AG09309 (cell line): ENCODE data around the gene CNN1.

Source experiments
- DNase-seq: peaks from one replicate; pipeline ENCODE4 v3.0.0-alpha.2; 2010; ENCODE audit warnings: low read depth
- H3K4me3 ChIP-seq: 2 replicates; pipeline ENCODE4 v1.5.1; 2011; ENCODE audit warnings: mild to moderate bottlenecking, low read depth, low read length, moderate library complexity; ENCODE audit not compliant: control insufficient read depth
- CTCF ChIP-seq: IDR thresholded peaks from 2 replicates; pipeline ENCODE4 v1.5.1; 2011; ENCODE audit warnings: mild to moderate bottlenecking, low read depth, low read length, inconsistent platforms; ENCODE audit not compliant: insufficient read depth, control insufficient read depth; ENCODE audit errors: missing control alignments

The CNN1 gene

GRCh38 chr19:11547929-11548700 lies 9.5 kb downstream of the CNN1 start:
- TF ChIP-seq CTCF: no peak
- DNase-seq: no peak
- H3K4me3 ChIP-seq: no peak overlapping the region

- TF ChIP-seq CTCF: no peak
- H3K4me3 ChIP-seq: no peak overlapping the region
- no peak for DNase-seq
Measured at GRCh38 chr19:11549386-11549953, 10.8 kb downstream of the CNN1 start.

- H3K4me3 ChIP-seq: no peak overlapping the region
- TF ChIP-seq CTCF: no peak
- no peak for DNase-seq
Measured at GRCh38 chr19:11550265-11550664, 11.6 kb downstream of the CNN1 start.

GRCh38 chr19:11551603-11552235 lies 13.1 kb downstream of the CNN1 start:
- H3K4me3 ChIP-seq: no peak overlapping the region
- no peak for DNase-seq
- peak; percentile 51 for TF ChIP-seq CTCF

- TF ChIP-seq CTCF: no peak
Measured at GRCh38 chr19:11552666-11553372, 14.2 kb downstream of the CNN1 start.

GRCh38 chr19:11554160-11554559 lies 15.5 kb downstream of the CNN1 start:
- TF ChIP-seq CTCF: no peak
- H3K4me3 ChIP-seq: no peak overlapping the region

More at GRCh38 chr19:11552666-11553372, 14.2 kb downstream of the CNN1 start:
- DNase-seq: no peak
- H3K4me3 ChIP-seq: no peak overlapping the region

More at GRCh38 chr19:11554160-11554559, 15.5 kb downstream of the CNN1 start:
- DNase-seq: no peak
